ENCODE data around the gene BTBD1.
"Not testable (repeated sequence)": the region's sequence is repeated elsewhere in the genome, so short reads cannot be mapped to it uniquely, and the experiment has no call there.

The BTBD1 gene

GRCh38 chr15:83092309-83092976 lies 25.4 kb upstream of the BTBD1 start:
- no peak for DNase-seq

GRCh38 chr15:83091965-83092308 lies 24.9 kb upstream of the BTBD1 start:
- DNase-seq: not testable (repeated sequence)

- no peak for DNase-seq
These were observed 23.4 kb upstream of the BTBD1 start for GRCh38 chr15:83090465-83090864.

- DNase-seq: no peak
These were observed 21.8 kb upstream of the BTBD1 start for GRCh38 chr15:83088876-83089275.

- DNase-seq: no peak
These were observed 20.5 kb upstream of the BTBD1 start for GRCh38 chr15:83087576-83087975.

GRCh38 chr15:83085864-83086552 lies 19.0 kb upstream of the BTBD1 start:
- not testable (repeated sequence) for DNase-seq

GRCh38 chr15:83085461-83085860 lies 18.4 kb upstream of the BTBD1 start:
- not testable (repeated sequence) for DNase-seq

GRCh38 chr15:83082730-83083386 lies 15.8 kb upstream of the BTBD1 start:
- DNase-seq: no peak

- DNase-seq: no peak
These were observed 14.4 kb upstream of the BTBD1 start for GRCh38 chr15:83081256-83082014.

- DNase-seq: no peak
These were observed 11.7 kb upstream of the BTBD1 start for GRCh38 chr15:83078712-83079111.

GRCh38 chr15:83077491-83078230 lies 10.6 kb upstream of the BTBD1 start:
- DNase-seq: no peak

- not testable (repeated sequence) for DNase-seq
These were observed 2.2 kb upstream of the BTBD1 start for GRCh38 chr15:83069211-83069642.

GRCh38 chr15:83068054-83068453 lies 1.0 kb upstream of the BTBD1 start:
- no peak for DNase-seq

GRCh38 chr15:83067638-83067962 lies 548 bp upstream of the BTBD1 start:
- DNase-seq: no peak

- no peak for DNase-seq
These were observed 868 bp downstream of the BTBD1 start for GRCh38 chr15:83066034-83066733.

- no peak for DNase-seq
These were observed 1.6 kb downstream of the BTBD1 start for GRCh38 chr15:83065431-83065830.

- no peak for DNase-seq
These were observed 2.2 kb downstream of the BTBD1 start for GRCh38 chr15:83064859-83065258.

GRCh38 chr15:83063551-83063950 lies 3.5 kb downstream of the BTBD1 start:
- DNase-seq: no peak

GRCh38 chr15:83062768-83063180 lies 4.3 kb downstream of the BTBD1 start:
- no peak for DNase-seq

- no peak for DNase-seq
These were observed 5.4 kb downstream of the BTBD1 start for GRCh38 chr15:83061680-83062079.

- no peak for DNase-seq
These were observed 9.2 kb downstream of the BTBD1 start for GRCh38 chr15:83057696-83058376.

- no peak for DNase-seq
These were observed 10.1 kb downstream of the BTBD1 start for GRCh38 chr15:83057002-83057401.

Data from NCI-H1105 (cell line).